Measurements from ENCODE around the gene FOXJ3. TPM values are rescaled to one million over a fixed set of nuclear protein-coding genes. Genes with fewer than 3 reads are reported as not detected.

FOXJ3 gene
- total RNA-seq, 4 donors from 2014 or later: 31.2 to 88.4 (median 81.5) TPM

DNA sequence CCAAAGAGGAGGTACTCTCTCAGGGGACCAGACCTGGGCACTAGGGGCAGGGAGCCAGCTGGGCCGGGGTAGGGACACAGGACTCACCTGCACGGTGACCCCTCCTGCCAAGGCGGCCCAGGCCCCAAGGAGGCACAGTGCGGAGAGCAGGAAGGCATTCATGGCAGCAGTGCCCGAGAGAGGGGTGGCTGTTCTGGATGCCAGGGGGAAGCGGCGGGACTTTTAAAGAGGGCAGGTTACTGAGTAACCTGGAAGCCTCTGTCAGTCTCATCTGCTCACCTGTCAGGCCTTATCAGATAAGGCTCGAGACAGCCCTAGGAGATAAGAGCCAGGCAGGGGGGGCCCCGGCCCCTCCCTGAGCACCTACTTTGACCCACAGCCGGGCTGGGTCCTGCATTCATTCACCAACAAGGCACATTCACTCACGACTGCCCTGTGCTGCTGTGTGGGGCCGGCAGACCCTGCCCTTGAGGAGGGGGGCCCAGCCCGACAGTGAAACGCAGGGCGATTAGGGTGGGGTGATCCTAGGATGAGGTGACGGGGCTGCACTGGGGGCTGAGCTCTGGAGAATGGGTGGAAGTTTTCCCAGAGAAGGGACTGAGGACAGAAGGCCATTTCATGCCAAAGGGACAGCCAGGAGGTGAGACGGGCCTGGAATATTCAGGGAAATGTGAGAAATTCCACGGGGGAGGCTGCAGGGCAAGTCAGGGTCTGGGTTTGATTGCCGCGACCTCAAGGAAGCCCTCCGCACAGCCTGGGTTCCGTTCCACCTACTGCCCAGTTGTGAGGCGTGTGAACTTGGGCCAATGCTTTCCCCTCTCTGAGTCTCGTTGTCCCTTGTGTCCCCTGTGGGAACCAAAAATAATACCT lies 170.2 kb downstream of the FOXJ3 start, which contains the start of gene GUCA2A:
GUCA2A (minus strand) TSS at position 195 of the 870 bp plus-strand sequence; CDS start at position 162, 33 bp downstream.
- no peak within 1 kb of the TSS for H3K4me3 ChIP-seq
- intact Hi-C loops (cut with DNase I; ENCODE audit: low total_unique reads): no loop called here
- H3K27ac ChIP-seq: no peak within 1 kb of the TSS
- no peak for TF ChIP-seq CTCF (IDR thresholded peaks at IDR 0.05)
- no peak for TF ChIP-seq POLR2A (IDR thresholded peaks at IDR 0.05)
- H3K36me3 ChIP-seq: no peaks in the 10 kb centered on the region
- no peaks in the 10 kb centered on the region for H3K27me3 ChIP-seq
- H3K9me3 ChIP-seq: no peaks in the 10 kb centered on the region
- H3K4me1 ChIP-seq: no peaks in the 10 kb centered on the region
- DNase-seq: no peak

DNA sequence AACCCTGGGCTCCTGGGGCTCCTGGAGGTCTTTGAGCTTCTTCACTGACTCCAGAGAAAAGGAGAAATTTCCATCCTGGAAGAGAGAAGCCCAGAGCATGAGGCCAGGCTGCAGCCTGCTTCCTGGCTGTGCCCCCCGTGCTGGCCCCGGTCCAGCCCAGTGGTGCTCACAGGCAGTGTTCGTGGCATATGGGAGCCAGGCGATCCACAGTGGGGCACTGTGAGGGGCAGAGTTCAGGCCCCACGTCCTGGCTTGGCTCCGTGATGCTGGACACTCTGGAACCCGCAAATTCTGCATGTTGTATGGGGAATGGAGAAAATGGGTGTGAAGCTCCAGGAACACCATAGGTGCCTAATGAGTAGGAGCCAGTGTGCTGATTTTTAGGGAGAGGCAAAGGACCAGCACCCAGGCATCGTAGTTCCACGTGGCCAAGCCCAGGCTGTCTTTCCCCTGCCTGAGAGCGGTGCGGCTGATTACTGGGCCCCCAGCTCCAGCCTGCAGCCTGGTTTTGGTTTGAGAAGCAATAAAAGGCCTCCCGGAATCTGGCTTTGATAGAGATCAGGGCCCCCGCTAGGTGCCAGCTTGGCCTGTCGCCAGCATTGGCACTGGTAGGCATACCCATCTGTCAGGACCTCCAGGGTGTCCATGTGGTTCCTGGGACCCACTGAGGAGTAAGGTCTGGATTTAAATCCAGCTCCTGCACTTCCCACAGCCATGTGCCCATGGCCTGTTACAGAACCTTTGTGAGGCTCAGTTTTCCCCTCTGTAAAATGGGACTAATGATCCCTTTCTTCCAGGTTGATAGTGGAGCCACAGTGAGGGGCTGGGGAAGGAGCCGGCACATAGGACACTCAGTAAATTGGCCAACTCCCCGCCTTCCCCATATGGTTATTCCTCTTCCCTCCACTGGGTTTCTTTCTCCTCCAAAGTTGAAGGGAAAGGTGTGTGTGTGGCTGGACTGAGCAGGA lies 171.2 kb downstream of the FOXJ3 start:
- H3K27ac ChIP-seq: no peak overlapping the region
- intact Hi-C loops (cut with DNase I; ENCODE audit: low total_unique reads): no loop called here
- no peak for DNase-seq

GRCh38 chr1:42163114-42163513 lies 171.9 kb downstream of the FOXJ3 start:
- no peak for TF ChIP-seq POLR2A (IDR thresholded peaks at IDR 0.05)
- TF ChIP-seq CTCF (IDR thresholded peaks at IDR 0.05): no peak

More for the DNA sequence above, 171.2 kb downstream of the FOXJ3 start:
- H3K4me1 ChIP-seq: no peaks in the 10 kb centered on the region
- TF ChIP-seq CTCF (IDR thresholded peaks at IDR 0.05): no peak
- TF ChIP-seq POLR2A (IDR thresholded peaks at IDR 0.05): no peak
- H3K9me3 ChIP-seq: no peaks in the 10 kb centered on the region
- no peaks in the 10 kb centered on the region for H3K36me3 ChIP-seq
- H3K4me3 ChIP-seq: no peak overlapping the region
- H3K27me3 ChIP-seq: no peaks in the 10 kb centered on the region

DNA sequence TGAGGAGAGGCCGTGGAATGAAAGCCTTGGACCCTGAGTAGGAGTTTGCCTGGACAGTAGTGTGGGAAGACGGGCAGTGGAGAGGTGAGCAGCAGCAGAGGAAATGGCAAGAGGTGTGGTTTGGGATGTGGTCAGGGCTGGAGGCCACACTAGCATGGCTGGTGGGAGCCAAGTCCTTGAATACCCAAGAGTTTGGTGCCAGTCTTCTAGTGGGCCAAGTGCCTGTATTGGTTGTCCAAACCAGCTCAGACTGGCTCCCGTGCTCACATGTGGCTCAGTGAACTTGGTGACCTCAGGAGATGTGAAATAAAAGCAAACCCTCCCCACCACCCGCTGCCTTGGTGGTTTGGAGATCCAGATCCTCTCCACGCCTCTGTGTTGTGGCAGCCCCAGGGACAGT lies 172.9 kb downstream of the FOXJ3 start:
- no peak for DNase-seq
- H3K27me3 ChIP-seq: no peaks in the 10 kb centered on the region
- H3K9me3 ChIP-seq: no peaks in the 10 kb centered on the region
- H3K4me3 ChIP-seq: no peak overlapping the region
- H3K4me1 ChIP-seq: no peaks in the 10 kb centered on the region
- TF ChIP-seq POLR2A (IDR thresholded peaks at IDR 0.05): no peak
- TF ChIP-seq CTCF (IDR thresholded peaks at IDR 0.05): no peak
- H3K36me3 ChIP-seq: no peaks in the 10 kb centered on the region
- intact Hi-C loops (cut with DNase I; ENCODE audit: low total_unique reads): no loop called here
- no peak overlapping the region for H3K27ac ChIP-seq

More at GRCh38 chr1:42163114-42163513, 171.9 kb downstream of the FOXJ3 start:
- intact Hi-C loops (cut with DNase I; ENCODE audit: low total_unique reads): no loop called here
- H3K9me3 ChIP-seq: no peaks in the 10 kb centered on the region
- H3K27ac ChIP-seq: no peak overlapping the region
- no peak overlapping the region for H3K4me3 ChIP-seq
- H3K36me3 ChIP-seq: no peaks in the 10 kb centered on the region
- H3K27me3 ChIP-seq: no peaks in the 10 kb centered on the region
- H3K4me1 ChIP-seq: no peaks in the 10 kb centered on the region
- no peak for DNase-seq

Data from uterus (tissue), 4 donors.